ENCODE measurements around the gene FAM43B.

- no peak for TF ChIP-seq POLR2A (IDR thresholded peaks at IDR 0.05)
- TF ChIP-seq CTCF (IDR thresholded peaks at IDR 0.05): no peak
Observed at GRCh38 chr1:20573987-20574386, 21.6 kb downstream of the FAM43B start.
